ENCODE results near the gene SPAG4.

SPAG4 gene

GRCh38 chr20:35660122-35660937, 44.7 kb downstream of the SPAG4 start:
- no peak for DNase-seq

GRCh38 chr20:35661053-35661452, 45.4 kb downstream of the SPAG4 start:
- no peak for DNase-seq

DNA sequence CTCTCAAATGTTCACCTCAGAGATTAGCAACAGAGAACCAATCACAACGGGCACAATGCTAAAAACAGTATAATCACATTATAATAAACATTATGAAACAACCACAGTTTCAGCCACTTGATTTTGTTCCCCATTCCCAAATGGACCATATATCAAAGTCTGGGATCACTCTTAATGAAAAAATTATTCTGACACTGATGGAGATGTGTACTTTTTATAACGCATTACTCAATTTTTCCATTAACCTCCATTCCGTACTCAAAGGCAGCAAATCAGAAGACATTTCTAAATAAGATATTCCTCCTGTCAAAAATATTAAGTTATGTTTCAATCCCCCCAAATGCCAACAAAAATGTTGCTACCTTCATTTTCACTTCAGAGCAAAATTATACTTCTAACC, 46.3 kb downstream of the SPAG4 start:
- no peak for DNase-seq

DNA sequence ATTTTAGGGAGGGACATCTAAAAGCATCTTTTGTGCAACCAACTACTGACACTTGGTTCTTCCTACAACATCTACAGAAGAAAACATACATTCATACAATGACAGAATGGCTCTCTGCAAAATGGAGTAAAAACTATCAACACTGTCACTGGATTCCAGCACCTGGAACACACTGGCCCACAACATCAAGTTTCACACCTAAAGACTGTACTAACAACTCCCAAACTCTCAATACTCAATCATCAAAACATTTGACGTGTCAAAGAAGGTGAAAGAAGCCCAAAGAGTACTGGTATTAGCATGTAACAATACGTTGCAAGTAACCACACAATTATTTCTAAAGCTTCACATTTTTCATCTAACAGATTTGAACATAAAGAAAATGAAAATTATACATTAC, 46.9 kb downstream of the SPAG4 start:
- no peak for DNase-seq

DNA sequence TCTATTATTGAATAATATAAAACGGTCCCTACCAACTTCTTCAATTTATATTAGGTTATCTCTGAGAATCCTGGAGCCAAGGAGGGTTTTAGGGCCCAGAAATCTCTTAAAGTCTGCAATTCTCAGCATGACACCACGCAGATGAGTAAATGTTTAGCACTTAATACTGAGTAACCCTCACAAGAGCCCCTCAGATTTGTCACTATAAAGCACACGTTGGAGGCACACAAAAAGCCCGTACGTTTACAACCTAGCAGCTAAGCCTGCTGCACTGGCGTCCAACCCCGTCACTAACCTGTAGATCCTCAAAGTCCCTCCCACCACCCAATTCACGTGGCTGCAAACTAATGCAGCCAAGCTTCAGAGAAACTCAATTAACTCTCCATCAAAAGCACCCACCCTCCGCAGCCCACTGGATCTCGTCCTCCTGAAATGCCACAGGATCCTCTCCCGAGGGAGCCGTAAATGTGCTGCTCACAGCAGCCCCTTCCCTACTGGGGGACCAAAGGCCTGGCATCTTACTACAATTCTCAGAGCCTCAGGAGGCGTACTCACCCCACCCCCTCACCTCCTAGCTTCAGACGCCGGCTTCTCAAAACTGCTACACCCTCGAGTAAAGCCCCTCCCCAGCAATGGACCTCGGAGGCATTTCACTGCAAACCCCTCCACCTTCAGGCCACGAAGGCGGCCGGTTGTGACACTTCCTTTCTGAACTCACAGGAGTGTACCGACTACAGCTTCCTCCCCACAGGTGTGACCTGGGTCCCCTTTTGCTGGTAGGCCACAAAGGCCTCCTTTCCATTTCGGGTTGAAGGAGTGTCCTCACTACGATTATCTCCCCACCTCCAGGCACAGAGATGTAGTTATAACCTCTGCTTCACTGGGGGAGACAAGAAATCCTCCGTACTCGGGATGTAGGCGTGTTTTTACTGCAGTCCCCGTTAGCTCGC, 48.2 kb downstream of the SPAG4 start:
- peak; percentile 42 for DNase-seq

DNA sequence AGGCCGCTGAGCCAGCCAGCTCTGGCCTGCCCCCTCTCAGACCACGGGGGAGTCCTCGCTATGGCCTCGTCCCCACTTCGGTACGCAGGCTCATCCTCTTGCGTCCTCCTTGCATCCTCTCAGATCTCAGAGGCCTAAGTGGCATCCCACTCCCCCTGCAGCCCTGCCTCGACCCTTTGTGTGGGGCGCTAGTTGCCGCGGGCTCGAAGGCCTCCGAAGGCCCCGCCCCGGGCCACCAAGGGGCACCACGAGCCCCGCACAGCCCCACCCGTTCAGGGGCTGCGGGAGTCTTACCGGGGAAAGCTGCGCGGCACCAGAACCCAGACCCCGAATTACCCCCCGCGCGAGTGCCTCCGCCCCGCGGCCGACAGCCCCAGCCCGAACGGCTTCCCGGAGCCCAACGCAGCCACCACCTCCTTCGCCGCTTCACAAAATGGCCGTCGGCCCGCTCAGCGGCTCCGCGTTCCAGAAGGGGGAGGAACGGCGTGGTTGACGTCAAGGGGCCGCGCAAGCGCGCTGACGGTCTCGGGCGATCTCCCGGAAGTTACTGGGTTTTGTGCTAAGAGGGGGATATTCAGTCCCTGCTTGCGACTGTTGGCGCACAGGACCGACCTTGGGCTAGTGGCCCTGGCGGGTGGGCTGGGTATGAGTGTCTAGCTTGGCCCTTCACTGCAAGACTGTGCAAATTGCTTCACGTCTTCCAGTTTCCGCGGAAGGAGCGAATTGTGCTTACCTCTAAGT, 49.0 kb downstream of the SPAG4 start, which contains the start of the genes CPNE1 and RBM12:
TSS of gene CPNE1 (minus strand) at position 435 of the 741 bp plus-strand sequence. CDS start 31,977 bp downstream, outside the sequence.
TSS of gene RBM12 (minus strand) at position 435 of the 741 bp plus-strand sequence. CDS start 9,578 bp downstream, outside the sequence.
- peak; percentile 93 for DNase-seq

DNA sequence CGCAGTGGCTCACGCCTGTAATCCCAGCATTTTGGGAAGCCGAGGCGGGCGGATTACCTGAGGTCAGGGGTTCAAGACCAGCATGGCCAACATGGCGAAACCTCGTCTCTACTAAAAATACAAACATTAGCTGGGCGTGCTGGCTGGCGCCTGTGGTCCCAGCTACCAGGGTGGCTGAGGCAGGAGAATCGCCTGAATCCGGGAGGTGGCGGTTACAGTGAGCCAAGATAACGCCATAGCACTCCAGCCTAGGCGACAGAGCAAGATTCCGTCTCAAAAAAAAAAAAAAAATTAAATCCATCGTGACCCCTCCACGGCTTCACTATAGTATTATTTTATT, 50.3 kb downstream of the SPAG4 start:
- no peak for DNase-seq

DNA sequence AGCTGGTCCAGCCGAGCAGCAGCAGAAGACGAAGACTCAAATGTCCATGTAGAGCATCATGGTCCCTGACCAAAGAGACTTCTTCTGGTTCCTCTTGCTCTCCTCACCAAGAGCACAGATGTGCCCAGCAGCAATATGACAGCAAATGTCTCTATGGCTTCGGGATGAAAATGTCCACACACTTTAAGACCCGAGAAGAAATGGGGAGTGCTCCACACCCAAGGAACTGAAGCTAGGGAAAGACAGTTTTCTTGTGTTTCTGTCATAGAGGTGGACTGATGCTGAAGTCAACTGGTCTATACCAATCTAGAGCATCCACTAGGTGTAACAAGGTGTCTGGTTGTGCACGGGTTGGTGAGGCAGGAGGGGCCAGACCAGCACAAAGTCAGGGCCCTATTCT, 53.6 kb downstream of the SPAG4 start:
- DNase-seq = no peak

DNA sequence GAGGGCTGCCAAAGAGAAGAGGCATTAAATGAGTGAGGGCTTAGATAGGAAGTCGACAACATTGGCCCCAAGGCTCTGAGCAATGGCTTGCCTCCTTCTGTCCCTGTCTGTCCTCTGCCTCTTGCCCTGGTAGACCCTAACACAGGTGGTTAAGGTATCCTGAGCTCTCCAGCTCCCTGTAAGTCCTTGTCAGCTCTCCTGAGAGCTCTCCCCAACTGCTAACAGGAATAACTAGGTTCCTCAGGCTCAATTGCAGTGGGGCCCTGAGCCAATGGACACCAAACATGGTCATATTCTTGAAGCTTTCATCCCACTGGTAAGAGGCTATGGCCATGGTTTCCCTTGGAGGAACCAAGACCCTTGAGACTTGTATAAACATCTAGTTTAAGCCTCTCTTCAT, 54.1 kb downstream of the SPAG4 start:
- no peak for DNase-seq

Data from NCI-H1105 treated with DMSO at 0.1 percent for 48 hours (cell line).